Peyer's patch (tissue), 4 donors: ENCODE measurements around the gene ARMC3. TPM values are rescaled to one million over a fixed set of nuclear protein-coding genes. Genes with fewer than 3 reads are reported as not detected.

Source experiments
- DNase-seq, 3 donors: peaks; one replicate each; pipeline ENCODE4 v3.0.0-alpha.2; 2017 to 2019
- H3K27ac ChIP-seq, 4 donors: fragments of 200-600 bp; sonication (generic); one replicate each; pipeline ENCODE4 v1.5.1; 2016 to 2019
- H3K27me3 ChIP-seq, 2 donors: fragments of 200-600 bp; sonication (generic); one replicate each; pipeline ENCODE4 v1.5.1; 2019
- H3K36me3 ChIP-seq, 3 donors: fragments of 200-600 bp; sonication (generic); one replicate each; pipeline ENCODE4 v1.5.1; 2016 to 2019
- H3K4me1 ChIP-seq, 4 donors: fragments of 200-600 bp; sonication (generic); one replicate each; pipeline ENCODE4 v1.5.1; 2016 to 2019
- H3K4me3 ChIP-seq, 4 donors: fragments of 200-600 bp; sonication (generic); 1 replicate in 3 of 4; 2 replicates in 1 of 4; pipeline ENCODE4 v1.5.1; 2016 to 2019; ENCODE audit warnings: mild to moderate bottlenecking in 1 of 4
- H3K9me3 ChIP-seq, 4 donors: fragments of 200-600 bp; sonication (generic); one replicate each; pipeline ENCODE4 v1.5.1; 2016 to 2019; ENCODE audit warnings: mild to moderate bottlenecking in 1 of 4
- CTCF ChIP-seq, 6 experiments: fragments of 450-650 bp in 4 of 6; fragments of 200-600 bp in 2 of 6; sonication (generic) in 1 of 6; IDR thresholded peaks; one replicate each; pipeline ENCODE4 v1.5.1; 2017 to 2019; ENCODE audit warnings: antibody characterized with exemption in 6 of 6, mild to moderate bottlenecking in 3 of 6, moderate library complexity in 1 of 6
- POLR2A ChIP-seq, 2 donors: fragments of 450-650 bp; IDR thresholded peaks; one replicate each; pipeline ENCODE4 v1.5.1; 2017; ENCODE audit warnings: antibody characterized with exemption in 2 of 2, mild to moderate bottlenecking in 2 of 2, moderate library complexity in 2 of 2
- total RNA-seq, 4 donors: library from RNA; depleted of rRNA; stranded (reverse); fragments of >200 nt; gene quantifications; one replicate each; pipeline ENCODE4 v1.1.0, GENCODE V29; 2016

ARMC3 gene
- total RNA-seq, 4 donors from 2014 or later, result not detected

GRCh38 chr10:22997096-22997495, 69.2 kb downstream of the ARMC3 start:
- no peaks in the 10 kb centered on the region for H3K4me1 ChIP-seq
- TF ChIP-seq CTCF (IDR thresholded peaks at IDR 0.05) (no peak), POLR2A (IDR thresholded peaks at IDR 0.05) (no peak)
- no peaks in the 10 kb centered on the region for H3K9me3 ChIP-seq
- H3K27me3 ChIP-seq, result no peaks in the 10 kb centered on the region
- no peak for DNase-seq
- no peak overlapping the region for H3K4me3 ChIP-seq
- H3K36me3 ChIP-seq, result no peaks in the 10 kb centered on the region
- H3K27ac ChIP-seq, result no peak overlapping the region

GRCh38 chr10:22998091-22998490, 70.2 kb downstream of the ARMC3 start:
- H3K9me3 ChIP-seq, result no peaks in the 10 kb centered on the region
- H3K27ac ChIP-seq, result no peak overlapping the region
- TF ChIP-seq POLR2A (IDR thresholded peaks at IDR 0.05) (no peak), CTCF (IDR thresholded peaks at IDR 0.05) (no peak)
- H3K4me3 ChIP-seq, result no peak overlapping the region
- DNase-seq, result no peak
- no peaks in the 10 kb centered on the region for H3K36me3 ChIP-seq
- H3K27me3 ChIP-seq, result no peaks in the 10 kb centered on the region
- H3K4me1 ChIP-seq, result no peaks in the 10 kb centered on the region

- no peak overlapping the region for H3K27ac ChIP-seq
- no peak overlapping the region for H3K4me3 ChIP-seq
- DNase-seq, result no peak
- no peaks in the 10 kb centered on the region for H3K27me3 ChIP-seq
- H3K36me3 ChIP-seq, result no peaks in the 10 kb centered on the region
- no peaks in the 10 kb centered on the region for H3K4me1 ChIP-seq
- TF ChIP-seq POLR2A (IDR thresholded peaks at IDR 0.05) (no peak), CTCF (IDR thresholded peaks at IDR 0.05) (no peak)
- H3K9me3 ChIP-seq, result no peaks in the 10 kb centered on the region
These were observed 72.1 kb downstream of the ARMC3 start for GRCh38 chr10:22999942-23000341.

GRCh38 chr10:23001901-23002516, 74.2 kb downstream of the ARMC3 start:
- H3K4me3 ChIP-seq, result no peak overlapping the region
- no peaks in the 10 kb centered on the region for H3K27me3 ChIP-seq
- no peak for TF ChIP-seq CTCF (IDR thresholded peaks at IDR 0.05)
- no peak for TF ChIP-seq POLR2A (IDR thresholded peaks at IDR 0.05)
- DNase-seq, result no peak
- no peak overlapping the region for H3K27ac ChIP-seq
- no peaks in the 10 kb centered on the region for H3K36me3 ChIP-seq
- H3K9me3 ChIP-seq, result no peaks in the 10 kb centered on the region
- no peaks in the 10 kb centered on the region for H3K4me1 ChIP-seq

GRCh38 chr10:23005150-23005549, 77.3 kb downstream of the ARMC3 start:
- Histone ChIP-seq H3K27me3 (no peaks in the 10 kb centered on the region), H3K9me3 (no peaks in the 10 kb centered on the region), H3K27ac (no peak overlapping the region), H3K4me1 (no peaks in the 10 kb centered on the region), H3K4me3 (no peak overlapping the region), H3K36me3 (no peaks in the 10 kb centered on the region)
- no peak for DNase-seq
- TF ChIP-seq POLR2A (IDR thresholded peaks at IDR 0.05) (no peak), CTCF (IDR thresholded peaks at IDR 0.05) (no peak)
